Mesendoderm (in vitro differentiated cells): Measurements from ENCODE around the gene AGAP3.

Experiments used
- DNase-seq: peaks from one replicate; pipeline ENCODE4 v3.0.0; 2013
- H2AK5ac ChIP-seq: 2 replicates; pipeline ENCODE4 v1.6.1; 2013; ENCODE audit warnings: low read length, inconsistent platforms
- H2BK120ac ChIP-seq: 2 replicates; pipeline ENCODE4 v1.6.1; 2013; ENCODE audit warnings: low read depth, mild to moderate bottlenecking, low read length, moderate library complexity, mixed read lengths
- H2BK15ac ChIP-seq: replicated peaks from 2 replicates; pipeline ENCODE4 v1.6.1; 2013; ENCODE audit warnings: low read depth, mild to moderate bottlenecking, moderate library complexity
- H2BK5ac ChIP-seq: 2 replicates; pipeline ENCODE4 v1.6.1; 2013; ENCODE audit warnings: low read length, inconsistent platforms
- H3K18ac ChIP-seq: 2 replicates; pipeline ENCODE4 v1.6.1; 2013; ENCODE audit warnings: mild to moderate bottlenecking, low read length, mixed read lengths
- H3K23ac ChIP-seq: one replicate; pipeline ENCODE4 v1.6.1; 2013; ENCODE audit warnings: low read length
- H3K27ac ChIP-seq: 2 replicates; pipeline ENCODE4 v1.5.1; 2013; ENCODE audit warnings: low read depth, mild to moderate bottlenecking, inconsistent platforms, low read length, moderate library complexity
- H3K27me3 ChIP-seq: 2 replicates; pipeline ENCODE4 v1.6.1; 2013; ENCODE audit warnings: low read length, control low read depth, mild to moderate bottlenecking, inconsistent platforms; ENCODE audit not compliant: insufficient read depth, poor library complexity
- H3K36me3 ChIP-seq: 2 replicates; pipeline ENCODE4 v1.6.1; 2013; ENCODE audit warnings: low read length, inconsistent platforms; ENCODE audit not compliant: control insufficient read depth, insufficient read depth
- H3K4ac ChIP-seq: one replicate; pipeline ENCODE4 v1.6.1; 2013; ENCODE audit warnings: low read depth, mild to moderate bottlenecking, low read length, moderate library complexity
- H3K4me1 ChIP-seq: 2 replicates; pipeline ENCODE4 v1.6.1; 2013; ENCODE audit warnings: low read depth, low read length, inconsistent platforms; ENCODE audit not compliant: control insufficient read depth
- H3K4me2 ChIP-seq: 2 replicates; pipeline ENCODE4 v1.6.1; 2013; ENCODE audit warnings: low read length
- H3K4me3 ChIP-seq: 2 replicates; pipeline ENCODE4 v1.5.1; 2013; ENCODE audit warnings: mild to moderate bottlenecking, low read length
- H3K56ac ChIP-seq: one replicate; pipeline ENCODE4 v1.6.1; 2013; ENCODE audit warnings: low read length
- H3K79me1 ChIP-seq: 2 replicates; pipeline ENCODE4 v1.6.1; 2013; ENCODE audit warnings: low read length, inconsistent platforms
- H3K79me2 ChIP-seq: 2 replicates; pipeline ENCODE4 v1.6.1; 2013; ENCODE audit warnings: mild to moderate bottlenecking, low read length; ENCODE audit not compliant: control insufficient read depth, insufficient read depth
- H3K9ac ChIP-seq: 2 replicates; pipeline ENCODE4 v1.6.1; 2013; ENCODE audit warnings: low read length, inconsistent platforms
- H4K5ac ChIP-seq: one replicate; pipeline ENCODE4 v1.6.1; 2013; ENCODE audit warnings: low read length
- H4K8ac ChIP-seq: one replicate; pipeline ENCODE4 v1.6.1; 2013; ENCODE audit warnings: low read depth, mild to moderate bottlenecking, control low read depth, low read length, moderate library complexity
- WGBS: extraction: QIAGEN DNeasy Blood & Tissue Kit; methylation state at CpG from one replicate; pipeline ENCODE4 v1.1.7; 2013; ENCODE audit warnings: low lambda C conversion rate, missing lambda C conversion rate; ENCODE audit not compliant: insufficient coverage; ENCODE audit errors: extremely low coverage; 5-methylcytosine and 5-hydroxymethylcytosine counted together

The AGAP3 gene

DNA sequence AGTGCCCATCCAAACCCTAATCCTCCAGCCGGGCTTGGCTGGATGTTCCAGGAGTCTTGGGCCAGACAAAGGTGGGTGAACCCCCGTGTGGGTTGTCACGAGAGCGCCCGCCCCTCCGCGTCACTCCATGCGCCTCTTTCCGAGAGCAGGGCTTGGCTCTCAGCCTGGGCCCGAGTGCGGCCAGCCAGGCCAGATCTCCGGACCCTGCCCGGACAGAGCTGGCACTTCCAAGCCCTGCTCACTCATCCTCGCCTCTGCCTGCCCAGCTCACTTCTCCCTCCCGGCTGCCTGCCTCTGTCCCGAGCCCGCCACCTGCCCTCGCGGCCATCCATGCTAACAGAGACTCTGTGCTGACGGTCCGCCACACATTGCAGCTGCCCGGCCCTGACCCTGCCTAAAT, 34.6 kb downstream of the AGAP3 start:
- WGBS, result no CpG with 5 or more reads among the region's 22 CpGs
- H4K5ac ChIP-seq, result no peak overlapping the region
- H3K4me3 ChIP-seq, result no peak overlapping the region
- H2BK120ac ChIP-seq, result no peak overlapping the region
- no peak for DNase-seq
- H4K8ac ChIP-seq, result no peak overlapping the region
- no peak overlapping the region for H2AK5ac ChIP-seq
- no peaks in the 10 kb centered on the region for H3K79me2 ChIP-seq
- H2BK15ac ChIP-seq, result no peak overlapping the region
- H3K9ac ChIP-seq, result no peak overlapping the region
- no peak overlapping the region for H2BK5ac ChIP-seq
- H3K79me1 ChIP-seq, result peaks cover 5% of the 10 kb centered on the region
- no peaks in the 10 kb centered on the region for H3K27me3 ChIP-seq
- H3K4me2 ChIP-seq, result no peak overlapping the region
- H3K18ac ChIP-seq, result no peak overlapping the region
- no peak overlapping the region for H3K56ac ChIP-seq
- H3K4me1 ChIP-seq, result peaks cover 5% of the 10 kb centered on the region
- no peak overlapping the region for H3K27ac ChIP-seq
- peaks cover 6% of the 10 kb centered on the region for H3K36me3 ChIP-seq
- H3K4ac ChIP-seq, result no peak overlapping the region
- H3K23ac ChIP-seq, result no peak overlapping the region

DNA sequence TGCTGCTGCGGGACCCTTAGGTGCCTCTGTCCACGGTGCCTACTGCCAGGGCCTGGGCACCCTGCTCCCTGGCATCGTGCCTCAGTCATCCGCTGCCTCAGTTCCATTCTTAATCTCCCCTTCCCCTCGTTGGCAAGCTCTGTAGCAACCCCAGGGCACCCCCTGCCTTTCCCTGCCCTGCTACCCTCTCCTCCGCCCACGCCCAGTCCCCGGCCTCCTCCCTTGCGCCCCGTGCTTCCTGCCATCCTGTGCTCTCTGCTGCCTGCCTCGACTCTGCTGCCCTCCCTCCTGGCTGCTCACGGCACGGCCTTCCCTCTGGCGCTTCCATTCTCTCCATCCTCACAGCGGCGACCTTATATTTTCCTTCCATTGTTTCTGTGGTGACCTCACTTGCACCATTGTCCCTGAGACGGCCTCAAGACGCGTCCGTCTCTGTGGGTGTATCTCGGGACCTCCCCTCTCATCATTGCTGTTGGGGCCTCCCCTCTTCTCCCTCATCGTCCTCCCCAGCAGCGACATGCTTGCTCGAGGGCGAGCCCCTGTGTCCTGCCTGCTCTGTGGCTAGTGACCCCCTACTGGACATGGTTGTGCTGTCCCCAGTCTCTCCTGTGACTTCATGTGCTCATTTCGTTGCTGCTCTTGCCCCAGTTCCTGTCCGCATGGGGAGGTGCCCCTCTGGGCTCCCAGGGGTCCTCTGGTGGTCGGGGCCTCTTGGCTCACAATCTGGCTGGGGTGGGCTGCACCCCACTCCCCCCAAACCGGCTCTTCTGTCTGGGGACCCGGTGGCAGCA, 35.3 kb downstream of the AGAP3 start:
- no peak overlapping the region for H3K4me2 ChIP-seq
- no peak overlapping the region for H3K56ac ChIP-seq
- WGBS, result no CpG with 5 or more reads among the region's 30 CpGs
- H3K79me1 ChIP-seq, result peaks cover 3% of the 10 kb centered on the region
- H3K23ac ChIP-seq, result no peak overlapping the region
- DNase-seq, result no peak
- H2BK5ac ChIP-seq, result no peak overlapping the region
- H3K79me2 ChIP-seq, result no peaks in the 10 kb centered on the region
- H3K9ac ChIP-seq, result no peak overlapping the region
- no peak overlapping the region for H3K4me3 ChIP-seq
- peaks cover 6% of the 10 kb centered on the region for H3K4me1 ChIP-seq
- no peak overlapping the region for H2BK15ac ChIP-seq
- no peak overlapping the region for H4K8ac ChIP-seq
- H4K5ac ChIP-seq, result no peak overlapping the region
- H3K36me3 ChIP-seq, result peaks cover 6% of the 10 kb centered on the region
- H3K18ac ChIP-seq, result no peak overlapping the region
- H2AK5ac ChIP-seq, result no peak overlapping the region
- H3K27me3 ChIP-seq, result no peaks in the 10 kb centered on the region
- no peak overlapping the region for H3K27ac ChIP-seq
- H3K4ac ChIP-seq, result no peak overlapping the region
- H2BK120ac ChIP-seq, result no peak overlapping the region

- Histone ChIP-seq H3K27ac (no peak overlapping the region), H4K8ac (no peak overlapping the region), H2BK15ac (no peak overlapping the region), H3K4me3 (no peak overlapping the region), H3K18ac (no peak overlapping the region), H3K4me1 (peaks cover 8% of the 10 kb centered on the region), H2BK5ac (no peak overlapping the region), H2BK120ac (no peak overlapping the region), H3K56ac (no peak overlapping the region), H3K79me1 (peaks cover 4% of the 10 kb centered on the region), H3K4ac (no peak overlapping the region), H3K79me2 (no peaks in the 10 kb centered on the region), H4K5ac (no peak overlapping the region), H3K23ac (no peak overlapping the region), H3K9ac (no peak overlapping the region), H3K27me3 (no peaks in the 10 kb centered on the region), H2AK5ac (no peak overlapping the region), H3K36me3 (peaks cover 6% of the 10 kb centered on the region), H3K4me2 (no peak overlapping the region)
- no CpG with 5 or more reads among the region's 24 CpGs for WGBS
- DNase-seq, result no peak
These were observed 36.0 kb downstream of the AGAP3 start for GRCh38 chr7:151122276-151122675.

GRCh38 chr7:151122796-151123157, 36.5 kb downstream of the AGAP3 start:
- no peak for DNase-seq
- no peak overlapping the region for H2BK5ac ChIP-seq
- no CpG with 5 or more reads among the region's 29 CpGs for WGBS

DNA sequence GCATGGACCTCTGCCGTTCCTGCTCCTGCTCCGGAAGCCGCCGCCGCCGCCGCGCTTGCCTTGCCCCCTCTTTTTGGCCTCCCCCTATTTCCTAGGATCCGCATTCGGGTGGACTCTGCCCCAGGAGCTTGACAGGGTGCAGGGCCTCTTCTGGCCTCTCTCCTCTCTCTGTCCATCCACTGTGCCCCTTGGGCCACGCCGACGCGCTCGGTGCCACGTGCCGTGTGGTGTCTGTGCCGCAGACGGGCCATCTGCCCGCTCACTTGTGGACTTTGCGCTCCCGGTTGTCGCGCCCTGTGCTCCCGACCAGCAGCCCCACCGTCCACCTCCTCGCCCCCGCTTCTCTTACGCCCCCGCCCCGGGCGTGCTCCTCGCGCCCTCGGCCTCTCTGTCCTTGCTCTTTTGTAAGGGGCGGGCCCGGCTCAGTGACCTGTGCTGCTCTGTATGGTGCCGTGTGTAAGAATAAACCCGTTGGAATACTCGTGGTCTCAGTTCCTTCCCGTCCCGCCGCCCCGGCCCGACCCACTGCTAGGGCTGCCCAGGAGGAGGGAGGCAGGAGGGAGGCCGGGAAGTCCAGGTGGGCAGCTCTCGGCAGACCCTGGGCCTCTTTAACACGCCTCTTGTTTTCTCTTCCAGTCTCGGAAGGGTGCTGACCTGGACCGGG, 37.0 kb downstream of the AGAP3 start:
- Histone ChIP-seq H2BK5ac (no peak overlapping the region), H3K79me1 (peaks cover 2% of the 10 kb centered on the region), H3K9ac (no peak overlapping the region), H3K36me3 (peaks cover 6% of the 10 kb centered on the region), H3K4me3 (no peak overlapping the region), H4K5ac (no peak overlapping the region), H4K8ac (no peak overlapping the region), H3K4me1 (peaks cover 8% of the 10 kb centered on the region), H2BK120ac (no peak overlapping the region), H3K27me3 (no peaks in the 10 kb centered on the region), H3K18ac (no peak overlapping the region), H2AK5ac (no peak overlapping the region), H3K4ac (no peak overlapping the region), H3K56ac (no peak overlapping the region), H3K23ac (no peak overlapping the region), H3K27ac (no peak overlapping the region), H3K79me2 (no peaks in the 10 kb centered on the region), H2BK15ac (no peak overlapping the region), H3K4me2 (no peak overlapping the region)
- no peak for DNase-seq
- no CpG with 5 or more reads among the region's 50 CpGs for WGBS

More at GRCh38 chr7:151122796-151123157, 36.5 kb downstream of the AGAP3 start:
- no peak overlapping the region for H2BK15ac ChIP-seq
- H3K27ac ChIP-seq, result no peak overlapping the region
- no peak overlapping the region for H4K8ac ChIP-seq
- H3K23ac ChIP-seq, result no peak overlapping the region
- no peak overlapping the region for H3K4me2 ChIP-seq
- no peaks in the 10 kb centered on the region for H3K27me3 ChIP-seq
- no peak overlapping the region for H3K56ac ChIP-seq
- peaks cover 2% of the 10 kb centered on the region for H3K79me1 ChIP-seq
- H4K5ac ChIP-seq, result no peak overlapping the region
- H3K79me2 ChIP-seq, result no peaks in the 10 kb centered on the region
- no peak overlapping the region for H2BK120ac ChIP-seq
- H3K4ac ChIP-seq, result no peak overlapping the region
- no peak overlapping the region for H2AK5ac ChIP-seq
- no peak overlapping the region for H3K18ac ChIP-seq
- no peak overlapping the region for H3K4me3 ChIP-seq
- no peak overlapping the region for H3K9ac ChIP-seq
- peaks cover 6% of the 10 kb centered on the region for H3K36me3 ChIP-seq
- H3K4me1 ChIP-seq, result peaks cover 8% of the 10 kb centered on the region
